ENCODE data around the gene ABCC3. TPM values are rescaled to one million over a fixed set of nuclear protein-coding genes. Genes with fewer than 3 reads are reported as not detected.

Gene ABCC3
- total RNA-seq = 5.4 TPM

DNA sequence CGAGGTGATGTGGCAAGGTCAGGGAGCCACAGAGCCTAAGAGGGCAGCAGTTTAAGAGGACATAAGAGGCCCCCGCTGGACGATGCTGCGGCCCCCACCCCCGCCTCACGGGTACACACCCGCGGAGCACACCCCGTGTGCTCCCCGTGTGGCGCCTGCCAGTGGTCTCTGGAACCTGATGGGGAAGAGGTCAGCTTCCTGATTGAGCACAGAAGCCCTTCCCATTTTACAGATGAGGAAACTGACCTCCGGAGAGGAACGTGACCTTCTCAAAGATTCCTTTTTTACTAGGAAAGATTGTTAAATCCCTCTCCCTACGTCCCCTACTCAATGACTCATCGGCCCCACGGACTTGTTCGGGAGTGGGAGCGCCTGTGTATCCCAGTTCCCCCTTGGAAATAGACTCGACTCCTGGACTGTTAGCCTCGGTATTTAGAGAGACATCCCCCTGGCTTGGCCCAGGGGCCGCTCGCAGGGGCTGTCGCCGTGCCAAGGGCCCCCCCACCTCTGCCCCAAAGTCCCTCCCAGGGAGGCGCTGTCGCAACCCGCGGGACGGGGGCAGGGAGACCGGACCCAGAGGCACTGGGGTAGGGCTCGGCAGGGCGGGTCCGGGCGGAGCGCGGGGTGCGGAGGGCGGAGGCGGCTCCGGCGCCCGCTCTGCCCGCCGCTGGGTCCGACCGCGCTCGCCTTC, at the start of gene ABCC3:
Gene ABCC3 (plus strand): TSS at position 658 of the 691 bp plus-strand sequence. CDS start 56 bp downstream, outside the sequence.
- ATAC-seq = peak; percentile 41
- intact Hi-C loops (cut with DNase I) = no loop called here
- DNase-seq (ENCODE audit: low spot score) = no peak

GRCh38 chr17:50585346-50585745, 49.3 kb upstream of the ABCC3 start:
- intact Hi-C loops (cut with DNase I) = no loop called here
- no peak for ATAC-seq
- no peak for DNase-seq (ENCODE audit: low spot score)

DNA sequence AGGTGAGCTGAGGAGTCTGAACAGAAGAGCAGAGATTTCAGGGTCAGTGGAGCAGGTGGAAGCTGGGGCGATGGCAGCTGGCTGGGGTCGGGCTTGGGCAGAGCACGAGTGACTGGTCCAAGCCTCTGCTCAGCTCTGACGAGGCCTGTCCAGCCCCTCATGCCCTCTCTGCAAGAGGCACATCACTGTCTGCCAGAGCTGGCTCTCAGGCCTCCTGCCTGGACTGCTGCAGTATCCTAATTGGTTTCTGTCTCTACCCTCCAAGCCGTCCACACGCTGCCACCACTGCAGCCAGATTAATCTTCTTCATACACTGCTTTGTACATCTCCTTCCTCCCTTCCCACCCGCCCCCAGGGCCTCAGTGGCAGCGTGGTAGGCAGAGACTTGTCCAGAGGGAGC, 48.8 kb upstream of the ABCC3 start:
- ATAC-seq (no peak), DNase-seq (ENCODE audit: low spot score) (no peak)
- intact Hi-C loops (cut with DNase I) = no loop called here

DNA sequence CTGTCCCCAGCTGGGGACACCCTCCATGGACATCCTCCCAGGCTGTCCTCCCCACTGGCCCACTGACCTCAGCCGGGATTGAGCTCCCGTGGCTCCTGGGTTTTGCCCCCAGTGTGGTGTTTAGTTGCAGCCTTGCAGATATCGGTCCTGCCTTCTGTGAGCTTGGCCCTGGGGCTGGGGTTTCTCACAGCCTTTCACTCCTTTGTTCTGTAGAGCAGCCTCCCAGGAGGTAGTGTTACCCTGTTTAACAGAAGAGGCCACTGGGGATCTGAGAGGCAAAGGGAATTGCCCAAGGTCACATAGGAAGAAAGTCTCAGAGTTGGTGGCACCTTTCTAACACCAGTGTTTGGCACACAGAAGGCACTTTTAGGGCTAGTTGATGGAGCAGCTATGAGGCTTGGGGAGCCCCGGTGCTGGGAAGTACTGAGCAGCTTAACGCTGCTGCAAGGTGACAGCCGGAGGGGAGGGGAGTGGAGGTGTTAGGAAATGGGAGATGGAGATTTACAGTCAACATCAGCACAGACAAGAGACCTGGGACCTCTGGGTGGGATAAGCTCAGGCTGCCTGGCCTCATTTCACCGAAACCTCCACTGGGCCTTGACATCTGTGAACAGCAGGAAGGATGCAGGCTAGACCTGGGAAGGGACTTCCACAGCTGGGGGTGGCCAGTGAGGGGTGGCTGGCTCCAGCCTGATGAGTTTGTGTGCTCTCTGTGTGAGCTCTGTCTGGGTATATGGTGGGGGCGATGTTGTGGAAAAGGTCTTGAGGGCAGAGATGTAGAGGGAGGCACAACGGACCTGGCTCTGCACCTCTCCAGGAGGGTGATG, 48.0 kb upstream of the ABCC3 start:
- ATAC-seq (no peak), DNase-seq (ENCODE audit: low spot score) (no peak)
- intact Hi-C loops (cut with DNase I) = no loop called here

DNA sequence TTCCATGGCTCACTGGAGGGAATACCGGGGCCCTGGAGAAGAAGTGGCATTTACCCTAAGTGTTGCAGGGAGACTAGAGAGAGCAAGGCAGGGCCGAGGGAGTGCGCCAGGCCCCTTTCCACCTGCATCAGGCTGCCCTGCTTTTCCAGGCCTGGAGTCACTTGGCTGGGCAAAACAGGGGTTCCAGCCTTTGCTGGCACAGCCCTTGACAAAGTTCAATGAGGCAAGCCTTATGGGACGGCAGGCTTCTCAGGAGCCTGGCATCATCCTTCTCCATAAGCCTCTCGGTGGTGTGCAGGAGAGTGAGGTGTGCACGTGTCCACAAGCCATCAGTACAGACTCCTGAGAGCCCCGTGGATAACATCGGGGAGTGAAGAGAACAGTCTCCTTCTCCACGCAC, 47.1 kb upstream of the ABCC3 start:
- DNase-seq (ENCODE audit: low spot score) (no peak), ATAC-seq (no peak)
- intact Hi-C loops (cut with DNase I) = no loop called here

DNA sequence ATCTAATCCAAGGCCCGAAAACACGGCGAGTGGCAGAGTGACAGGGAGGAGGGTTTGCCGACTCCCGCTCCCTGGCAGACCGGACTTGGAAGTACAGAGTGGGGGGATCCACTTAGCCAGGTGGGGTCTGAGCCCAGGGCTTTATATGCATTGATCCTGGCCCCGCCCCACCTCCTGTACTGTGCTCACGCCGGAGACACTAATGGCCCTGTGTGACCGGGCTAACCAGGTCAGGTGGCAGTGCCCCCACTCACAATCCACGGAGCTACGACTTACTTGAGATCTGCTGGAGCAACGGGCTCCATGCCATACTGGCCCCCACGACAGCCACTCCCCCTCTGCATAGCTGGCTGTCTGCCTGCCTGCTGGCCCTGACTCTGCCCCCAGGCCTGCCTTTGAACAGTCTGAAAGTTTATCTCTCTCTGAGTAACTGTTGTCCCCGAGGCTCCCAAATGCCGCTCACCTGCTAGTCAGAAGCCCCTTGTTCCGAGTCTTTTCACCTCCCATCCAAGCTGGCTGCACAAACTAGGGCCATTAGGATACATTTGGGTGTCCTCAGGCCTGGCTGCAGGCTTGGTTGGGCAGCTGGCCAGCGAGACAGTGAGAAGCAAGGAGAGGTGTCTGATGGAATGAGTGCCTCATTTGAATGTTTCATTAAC, 46.2 kb upstream of the ABCC3 start:
- ATAC-seq = peak; percentile 2
- intact Hi-C loops (cut with DNase I) = no loop called here

DNA sequence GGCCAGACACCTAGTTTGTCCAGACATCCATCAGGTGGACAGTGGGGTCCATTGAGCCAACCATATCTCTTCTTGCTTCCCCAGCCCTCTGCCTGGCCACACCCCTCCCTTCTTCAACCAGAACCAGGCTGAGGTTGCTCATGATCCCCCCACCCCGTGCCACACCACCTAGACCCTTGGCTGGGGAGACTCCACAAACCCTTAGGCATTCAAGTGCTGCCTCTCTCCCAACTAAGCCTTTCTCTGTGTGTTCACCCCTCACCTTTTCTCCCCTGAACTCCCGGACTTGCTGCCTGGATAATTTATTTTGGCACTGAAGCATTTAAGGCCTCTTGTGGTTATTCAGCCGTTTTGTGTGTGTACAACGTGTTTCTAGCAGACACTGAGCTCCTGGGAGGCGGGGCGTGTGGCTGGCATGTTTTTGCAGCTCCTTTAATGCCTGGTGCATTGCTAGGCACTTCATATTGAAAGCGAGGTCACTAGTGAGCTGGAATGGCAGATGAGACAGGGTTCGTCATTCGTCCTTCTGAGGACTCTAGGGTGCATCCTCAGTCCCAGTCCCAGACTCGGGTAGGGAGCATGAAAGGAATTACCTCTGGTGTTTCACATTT, 45.5 kb upstream of the ABCC3 start:
- intact Hi-C loops (cut with DNase I) = no loop called here
- DNase-seq (ENCODE audit: low spot score) (no peak), ATAC-seq (peak; percentile 45)

More for the DNA sequence above, 46.2 kb upstream of the ABCC3 start:
- no peak for DNase-seq (ENCODE audit: low spot score)

DNA sequence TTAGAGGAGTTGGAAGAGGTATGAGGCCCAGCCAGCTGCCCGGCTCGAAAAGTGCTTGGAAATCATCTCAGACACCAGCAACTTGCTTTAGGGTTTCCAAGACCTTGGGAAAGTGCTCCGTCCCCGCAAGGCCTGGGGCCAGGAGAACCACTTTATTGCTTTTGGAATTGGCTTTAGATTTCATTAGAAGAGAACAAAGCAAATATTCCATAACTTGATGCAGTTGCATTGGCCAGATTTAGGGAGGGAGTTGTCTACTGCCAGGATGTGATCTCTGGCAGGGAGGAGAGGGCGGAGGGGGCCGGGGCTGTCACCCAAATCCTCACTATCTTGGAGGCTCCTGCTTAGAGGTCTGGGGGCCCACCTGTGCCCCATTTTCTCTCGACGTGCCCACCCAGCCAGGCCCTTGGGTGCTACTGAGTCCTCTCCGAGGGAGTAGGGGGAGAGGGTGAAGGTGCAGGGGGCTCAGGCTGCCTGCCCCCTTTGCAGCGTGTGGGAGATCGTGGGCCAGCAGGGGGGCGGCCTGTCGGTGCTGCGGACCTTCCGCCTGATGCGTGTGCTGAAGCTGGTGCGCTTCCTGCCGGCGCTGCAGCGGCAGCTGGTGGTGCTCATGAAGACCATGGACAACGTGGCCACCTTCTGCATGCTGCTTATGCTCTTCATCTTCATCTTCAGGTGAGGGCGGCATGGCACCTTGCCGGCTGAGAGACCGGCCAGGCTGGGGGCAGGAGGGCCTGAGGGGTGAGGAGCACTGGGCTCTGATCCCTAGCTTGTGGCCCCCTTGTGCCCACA, 43.5 kb upstream of the ABCC3 start:
- intact Hi-C loops (cut with DNase I) = no loop called here
- ATAC-seq (no peak), DNase-seq (ENCODE audit: low spot score) (no peak)

DNA sequence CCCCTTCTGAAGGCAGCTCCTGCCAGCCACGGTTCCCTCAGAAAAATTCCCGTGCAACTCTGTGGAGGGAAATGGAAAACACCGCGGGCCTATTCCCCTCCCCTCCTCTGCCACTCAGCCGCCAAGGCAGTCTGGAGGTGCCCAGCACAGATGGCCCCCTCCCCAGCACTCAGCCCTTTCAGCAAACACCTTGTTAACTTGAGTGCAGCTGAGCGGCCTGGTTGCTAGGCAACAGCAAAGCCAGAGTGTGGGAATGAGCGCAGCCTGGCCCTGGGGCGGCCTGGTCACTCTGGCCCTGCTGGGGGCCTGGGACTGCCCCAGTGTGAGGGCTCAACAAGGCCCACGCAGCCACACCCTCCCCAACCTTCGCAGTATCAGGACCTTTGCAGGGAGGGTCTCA, 41.4 kb upstream of the ABCC3 start:
- intact Hi-C loops (cut with DNase I) = no loop called here
- no peak for DNase-seq (ENCODE audit: low spot score)
- ATAC-seq = no peak

GRCh38 chr17:50594128-50594823, 40.4 kb upstream of the ABCC3 start:
- DNase-seq (ENCODE audit: low spot score) (no peak), ATAC-seq (no peak)
- intact Hi-C loops (cut with DNase I) = no loop called here

GRCh38 chr17:50594892-50595291, 39.8 kb upstream of the ABCC3 start:
- DNase-seq (ENCODE audit: low spot score) (no peak), ATAC-seq (no peak)
- intact Hi-C loops (cut with DNase I) = no loop called here

- no peak for ATAC-seq
- intact Hi-C loops (cut with DNase I) = no loop called here
Measured at GRCh38 chr17:50596191-50597037, 38.3 kb upstream of the ABCC3 start.

GRCh38 chr17:50598487-50598886, 36.2 kb upstream of the ABCC3 start:
- DNase-seq (ENCODE audit: low spot score) (no peak), ATAC-seq (no peak)
- intact Hi-C loops (cut with DNase I) = no loop called here

More at GRCh38 chr17:50596191-50597037, 38.3 kb upstream of the ABCC3 start:
- DNase-seq (ENCODE audit: low spot score) = no peak

DNA sequence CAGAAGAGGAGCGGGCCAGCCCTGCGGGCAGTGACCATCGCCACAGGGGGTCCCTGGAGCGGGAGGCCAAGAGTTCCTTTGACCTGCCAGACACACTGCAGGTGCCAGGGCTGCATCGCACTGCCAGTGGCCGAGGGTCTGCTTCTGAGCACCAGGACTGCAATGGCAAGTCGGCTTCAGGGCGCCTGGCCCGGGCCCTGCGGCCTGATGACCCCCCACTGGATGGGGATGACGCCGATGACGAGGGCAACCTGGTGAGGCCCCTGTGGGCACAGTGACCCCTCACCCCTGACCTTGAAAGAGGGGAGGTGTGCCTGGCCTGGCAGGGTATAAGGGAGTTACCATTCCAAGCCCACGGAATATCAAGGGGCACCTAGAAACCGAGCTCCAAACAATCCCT, 35.1 kb upstream of the ABCC3 start:
- intact Hi-C loops (cut with DNase I) = no loop called here
- ATAC-seq (no peak), DNase-seq (ENCODE audit: low spot score) (no peak)

GRCh38 chr17:50601823-50602375, 32.8 kb upstream of the ABCC3 start:
- DNase-seq (ENCODE audit: low spot score) (no peak), ATAC-seq (no peak)
- intact Hi-C loops (cut with DNase I) = no loop called here

GRCh38 chr17:50602836-50603235, 31.8 kb upstream of the ABCC3 start:
- no peak for DNase-seq (ENCODE audit: low spot score)
- no peak for ATAC-seq
- intact Hi-C loops (cut with DNase I) = no loop called here

GRCh38 chr17:50603340-50603739, 31.3 kb upstream of the ABCC3 start:
- DNase-seq (ENCODE audit: low spot score) (no peak), ATAC-seq (no peak)
- intact Hi-C loops (cut with DNase I) = no loop called here
